8988T (cell line): ENCODE results near the gene UFSP2.
"Not testable (repeated sequence)": the region's sequence is repeated elsewhere in the genome, so short reads cannot be mapped to it uniquely, and the experiment has no call there.

Experiments used
- DNase-seq: peaks from one replicate; pipeline ENCODE4 v3.0.0; 2011

Gene UFSP2

DNA sequence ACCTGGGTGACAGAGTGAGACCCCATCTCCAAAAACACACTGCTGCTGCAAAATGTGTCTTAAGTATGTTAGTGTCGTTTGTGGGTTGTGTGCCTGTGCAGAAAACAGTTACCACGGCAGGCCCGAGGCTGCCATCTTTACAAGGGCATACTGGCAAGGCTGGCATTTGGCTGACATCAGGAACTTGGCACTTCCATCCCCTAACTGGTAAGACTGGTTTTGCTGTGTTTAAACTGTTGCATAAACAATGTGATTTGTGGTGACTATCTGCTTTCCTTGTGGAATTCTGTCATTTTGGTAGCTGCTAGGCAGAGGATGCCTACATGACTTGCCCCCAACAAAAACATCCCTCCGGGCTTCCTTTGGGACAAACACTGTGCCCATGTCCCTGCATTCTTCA, 42.3 kb downstream of the UFSP2 start:
- DNase-seq: no peak

GRCh38 chr4:185382754-185383153, 43.0 kb downstream of the UFSP2 start:
- no peak for DNase-seq

DNA sequence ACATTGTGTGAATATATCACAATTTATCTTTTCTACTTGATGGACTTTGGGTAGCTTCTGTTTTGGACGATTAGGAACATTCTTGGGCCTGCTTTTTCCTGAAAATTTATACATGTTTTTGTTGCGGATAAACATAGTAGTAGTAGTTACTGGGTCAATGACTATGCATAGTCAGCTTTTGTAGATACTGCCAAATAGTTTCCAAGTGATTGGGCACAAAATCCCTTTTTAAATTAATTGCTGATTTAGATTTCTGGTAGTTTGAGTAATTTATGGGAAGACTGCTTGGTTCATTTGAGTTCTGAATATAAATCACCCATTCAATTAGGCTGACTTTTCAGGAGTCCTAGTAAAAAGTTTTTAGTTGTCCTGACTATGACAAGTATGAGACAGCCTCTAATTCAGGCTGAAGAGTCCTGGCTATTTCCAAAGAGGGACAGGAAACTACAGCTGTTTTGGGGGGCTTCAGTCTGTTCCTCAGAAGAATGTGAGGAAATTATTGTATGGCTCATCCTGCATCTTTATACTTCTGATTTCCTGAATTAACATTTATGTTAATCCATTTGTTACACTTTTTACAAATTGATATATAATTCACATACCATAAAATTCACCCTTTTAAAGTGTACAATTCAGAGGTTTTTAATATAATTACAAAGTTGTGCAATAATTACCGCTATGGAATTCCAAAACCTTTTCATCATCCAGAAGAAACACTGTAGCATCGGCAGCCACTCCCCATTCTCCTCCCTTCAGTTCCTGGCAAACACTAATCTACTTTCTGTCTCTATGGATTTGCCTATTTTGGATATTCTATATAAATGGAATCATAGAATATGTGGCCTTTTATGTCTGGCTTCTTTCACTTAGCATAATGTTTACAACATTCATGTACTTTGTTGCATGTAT, 44.2 kb downstream of the UFSP2 start:
- DNase-seq: no peak

- no peak for DNase-seq
Measured at GRCh38 chr4:185380320-185380719, 45.4 kb downstream of the UFSP2 start.

- no peak for DNase-seq
Measured at GRCh38 chr4:185379326-185380295, 46.2 kb downstream of the UFSP2 start.

DNA sequence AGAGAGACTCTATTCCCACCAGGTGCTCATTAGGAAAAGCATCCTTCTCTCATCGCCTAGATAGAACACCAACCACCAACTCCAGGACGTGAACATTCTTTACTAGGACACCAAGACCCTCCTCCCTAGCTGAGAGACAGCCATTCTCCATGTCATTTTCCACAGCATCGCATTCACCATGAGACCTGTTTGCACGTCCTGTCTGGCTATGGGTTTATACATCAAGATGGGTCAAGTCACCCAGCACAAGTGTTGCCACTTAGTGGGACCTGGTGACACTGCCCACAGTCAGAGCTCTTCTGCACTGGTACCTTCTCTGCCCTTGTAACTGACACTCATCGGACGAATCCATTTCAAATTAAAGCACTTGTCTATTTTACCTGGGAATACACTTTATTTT, 47.5 kb downstream of the UFSP2 start:
- no peak for DNase-seq

DNA sequence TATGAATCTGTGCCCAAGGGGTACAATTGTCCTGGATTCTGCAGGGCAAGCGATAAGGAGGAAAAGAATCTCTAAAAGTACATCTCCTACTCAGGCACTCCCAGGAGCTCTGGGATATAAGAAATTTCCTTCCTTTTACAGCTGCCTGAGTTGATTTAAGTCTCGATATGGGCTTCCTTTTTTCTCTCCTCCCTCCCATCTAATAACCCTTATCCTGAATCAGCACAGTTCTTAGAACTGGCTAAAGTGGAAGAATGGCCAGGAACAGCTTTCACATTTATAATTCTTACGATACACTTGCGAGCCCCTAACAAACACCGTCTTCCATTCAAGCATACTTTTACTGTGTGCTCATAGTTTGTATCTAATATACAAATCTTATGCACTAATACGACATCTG, 51.2 kb downstream of the UFSP2 start:
- no peak for DNase-seq

DNA sequence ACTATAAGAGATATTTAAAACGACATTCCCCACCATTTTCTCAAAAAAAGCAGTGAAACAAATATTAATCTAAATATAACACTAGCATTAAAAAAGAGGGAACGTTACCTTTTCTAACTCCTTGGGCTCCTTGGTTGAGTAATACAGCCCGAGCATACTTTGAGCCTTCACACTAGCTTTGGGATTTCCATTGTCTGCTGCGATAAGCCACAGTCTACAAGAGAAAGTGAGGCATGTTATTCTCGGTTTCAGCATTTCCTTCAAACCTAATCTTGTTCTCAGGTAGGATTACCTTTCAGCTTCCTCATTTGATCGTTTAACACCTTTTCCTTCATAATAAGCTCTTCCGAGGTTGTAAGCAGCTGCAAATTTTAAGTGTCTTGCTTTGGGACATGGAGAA, 51.7 kb downstream of the UFSP2 start:
- no peak for DNase-seq

- DNase-seq: no peak
Measured at GRCh38 chr4:185371702-185372101, 54.1 kb downstream of the UFSP2 start.

DNA sequence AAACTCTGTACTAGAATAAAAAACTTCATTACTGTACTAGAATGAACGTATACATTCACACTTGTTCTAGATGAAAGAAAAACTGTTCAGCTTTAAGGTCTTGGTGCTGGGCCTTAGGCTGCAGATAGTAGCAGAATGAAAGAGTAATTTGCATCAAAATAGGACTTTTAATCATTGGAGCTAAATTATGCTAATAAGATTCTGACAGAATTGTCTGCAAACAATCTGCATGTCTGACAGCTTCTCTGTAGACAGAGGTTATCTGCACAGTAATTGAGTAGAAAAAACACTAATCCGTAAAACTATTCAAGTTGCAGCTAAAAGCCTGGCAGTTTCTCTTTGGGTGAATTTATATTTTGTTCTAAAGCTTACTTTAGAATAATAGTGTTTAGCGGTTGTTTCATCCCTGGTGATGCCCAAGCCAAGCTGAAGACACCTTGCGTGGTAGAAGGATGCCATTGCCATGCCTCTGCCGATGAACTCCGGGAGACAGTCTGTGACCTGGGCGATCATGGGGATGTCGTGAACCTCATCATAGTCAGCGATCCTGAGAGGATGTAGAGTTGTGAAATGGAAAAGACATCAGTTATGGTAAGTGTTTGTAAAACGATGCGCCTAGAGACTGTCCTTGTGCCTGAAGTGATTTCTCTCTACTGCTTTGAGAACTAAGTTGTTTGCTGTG, 55.4 kb downstream of the UFSP2 start:
- no peak for DNase-seq

DNA sequence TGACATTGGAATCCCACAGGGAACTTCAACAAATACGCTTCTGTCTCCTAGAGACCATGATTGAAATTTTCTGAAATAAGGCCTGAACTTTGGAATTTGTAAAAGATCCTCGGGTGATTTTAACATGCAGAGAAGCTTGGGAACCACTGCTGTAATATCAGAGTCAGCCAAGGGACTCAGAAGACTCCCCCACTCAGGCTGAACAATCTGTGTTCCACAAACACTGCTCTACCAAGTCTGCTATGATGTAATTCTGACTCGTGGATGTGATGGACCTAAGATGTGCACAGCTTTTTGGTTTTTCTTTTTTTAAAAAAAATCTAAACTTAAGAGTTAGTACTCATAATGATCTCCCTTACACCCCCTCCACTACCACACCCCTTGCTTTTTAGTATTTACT, 56.0 kb downstream of the UFSP2 start:
- DNase-seq: no peak

GRCh38 chr4:185364886-185365285, 60.9 kb downstream of the UFSP2 start:
- no peak for DNase-seq

DNA sequence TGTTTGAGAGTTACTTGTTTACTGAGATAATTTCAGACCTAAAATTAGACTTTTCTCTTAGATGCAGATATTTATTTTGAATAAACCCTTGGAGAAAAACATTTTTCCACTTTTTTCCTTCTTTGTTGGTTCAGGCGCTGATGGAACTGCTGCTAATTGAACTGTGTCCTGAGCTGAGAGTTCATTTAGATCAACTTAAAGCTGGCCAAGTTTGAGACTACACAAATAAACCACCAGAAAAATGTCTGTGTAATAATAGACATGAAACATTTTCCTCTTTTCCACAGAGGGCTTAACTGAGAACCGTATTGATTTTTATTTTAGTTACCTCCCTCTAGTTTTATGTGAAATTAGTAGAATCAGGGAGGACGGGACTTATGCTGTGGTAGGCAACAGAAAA, 62.5 kb downstream of the UFSP2 start:
- no peak for DNase-seq

- DNase-seq: not testable (repeated sequence)
Measured at GRCh38 chr4:185362570-185362969, 63.2 kb downstream of the UFSP2 start.

DNA sequence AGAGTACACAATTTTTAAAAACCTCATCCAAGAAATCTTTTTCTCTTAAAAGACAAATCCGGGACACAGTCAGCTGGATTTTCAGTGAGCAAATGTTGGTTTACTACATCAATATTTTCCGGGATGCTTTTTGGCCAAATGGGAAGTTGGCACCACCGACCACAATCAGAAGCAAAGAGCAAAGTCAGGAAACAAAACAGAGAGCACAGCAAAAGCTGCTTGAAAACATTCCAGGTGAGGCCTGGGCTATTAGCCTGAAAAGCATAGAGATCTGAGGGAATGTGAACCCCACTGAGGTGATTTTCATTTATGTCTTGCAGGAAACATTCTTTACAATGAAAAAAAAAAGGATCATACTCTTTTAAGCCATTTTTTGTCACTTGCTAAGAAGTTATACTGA, 63.9 kb downstream of the UFSP2 start:
- DNase-seq: no peak

DNA sequence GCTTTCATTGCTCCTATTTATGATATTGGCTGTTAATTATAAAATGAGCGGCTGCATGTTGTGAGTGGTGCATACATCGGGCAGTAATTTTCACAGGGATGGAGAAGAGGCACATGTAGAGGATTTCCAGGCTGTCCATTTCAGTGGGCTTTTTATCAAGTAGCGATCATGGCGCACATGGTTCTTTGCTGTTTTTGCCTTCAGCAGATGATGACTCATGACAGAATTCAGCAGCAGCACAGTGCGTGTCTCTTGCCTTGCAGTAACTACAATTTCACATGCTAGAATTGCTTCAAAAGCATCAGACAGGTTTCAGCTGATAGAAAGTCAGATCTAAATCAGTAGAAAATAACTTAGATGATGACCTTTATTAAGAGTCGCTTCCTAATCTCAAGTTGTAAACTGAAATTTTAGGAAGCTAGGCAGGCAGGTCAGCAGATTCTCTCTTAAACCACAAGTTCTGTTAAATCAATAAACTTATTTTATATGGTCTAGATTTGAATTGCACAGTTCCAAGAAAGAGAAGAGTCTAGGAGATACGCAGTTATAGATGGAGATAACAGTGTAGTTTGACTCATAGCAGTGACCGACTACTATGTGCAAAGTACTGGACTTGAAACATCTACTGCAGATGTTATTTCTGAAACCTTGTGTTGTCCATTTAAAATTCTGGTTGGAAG, 65.9 kb downstream of the UFSP2 start:
- DNase-seq: no peak

GRCh38 chr4:185358959-185359358, 66.8 kb downstream of the UFSP2 start:
- no peak for DNase-seq

DNA sequence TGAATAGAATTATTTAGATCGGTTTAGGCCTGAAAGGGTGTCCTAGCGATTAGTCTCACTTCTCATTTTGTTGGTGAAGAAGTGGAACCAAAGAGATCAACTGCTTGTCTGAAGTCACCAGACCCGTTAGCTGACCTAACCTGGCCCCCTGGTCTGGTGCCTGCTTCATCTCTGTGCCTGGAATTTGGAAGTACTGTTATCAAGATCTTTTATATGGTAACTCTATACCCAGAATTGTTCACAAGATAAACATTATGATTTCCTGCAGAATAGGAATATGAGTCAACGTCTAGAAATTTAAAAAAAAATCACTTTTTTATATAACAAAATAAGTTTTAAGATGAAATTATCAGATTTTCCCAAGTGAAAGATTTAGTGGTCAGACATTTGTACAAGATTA, 67.2 kb downstream of the UFSP2 start:
- no peak for DNase-seq

GRCh38 chr4:185357733-185358440, 67.9 kb downstream of the UFSP2 start:
- no peak for DNase-seq

DNA sequence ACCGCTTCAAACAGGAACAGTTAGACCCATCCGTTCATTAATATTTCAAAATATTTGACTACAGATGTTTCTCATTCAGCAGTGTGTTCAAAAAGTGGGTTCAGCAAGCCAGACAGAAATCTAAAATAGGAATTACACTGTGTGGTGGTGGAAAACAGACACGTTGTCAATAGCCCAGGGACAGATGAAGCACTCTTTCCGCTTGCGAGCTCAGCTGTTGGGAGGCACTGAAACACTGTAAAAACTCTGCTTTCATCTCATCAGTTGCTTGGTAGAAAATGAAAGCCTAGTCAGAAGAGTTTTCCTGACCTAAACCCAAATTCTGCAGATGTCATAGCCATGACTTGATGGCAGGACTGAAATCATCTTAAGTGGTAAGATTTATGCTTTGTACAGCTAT, 68.6 kb downstream of the UFSP2 start:
- no peak for DNase-seq

DNA sequence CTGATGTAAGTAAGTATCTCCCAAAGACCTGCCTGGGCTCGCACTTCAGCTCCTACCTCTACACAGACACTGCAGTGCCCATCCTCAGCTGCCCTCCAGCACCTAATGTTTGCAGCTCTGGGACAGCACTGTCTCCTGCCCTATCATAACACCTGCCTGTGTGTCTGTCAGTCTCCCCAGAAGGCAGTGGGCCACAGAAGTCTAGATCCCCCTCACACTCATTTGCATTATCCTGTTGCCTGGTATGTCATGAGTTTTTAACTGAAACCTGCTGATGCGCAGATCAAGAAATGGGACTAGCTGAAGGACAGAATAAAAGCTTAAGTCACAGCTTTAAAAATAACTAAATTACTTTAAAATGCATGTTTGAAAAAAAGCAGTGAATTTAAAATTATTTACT, 73.0 kb downstream of the UFSP2 start:
- no peak for DNase-seq

DNA sequence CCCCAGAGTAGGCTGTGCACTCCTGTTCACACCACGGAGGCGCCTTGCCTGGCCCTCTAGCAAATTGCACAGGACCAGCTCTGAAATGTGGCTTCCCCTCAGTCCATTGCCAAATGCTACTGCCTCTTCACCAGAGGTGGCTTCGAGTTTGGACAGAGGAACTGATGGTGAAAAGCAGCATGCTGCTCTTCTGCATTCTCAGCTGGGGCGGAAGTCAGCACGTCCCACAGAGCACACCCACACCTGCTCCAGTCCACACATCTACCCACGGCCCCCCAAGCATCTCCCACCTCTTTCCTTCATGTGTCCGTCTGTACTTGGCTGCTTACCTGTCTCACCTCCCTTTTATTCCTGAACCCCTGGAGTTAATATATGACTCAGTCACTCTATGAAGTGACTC, 73.6 kb downstream of the UFSP2 start:
- DNase-seq: no peak
